ENCODE results near the gene NREP.

DNA sequence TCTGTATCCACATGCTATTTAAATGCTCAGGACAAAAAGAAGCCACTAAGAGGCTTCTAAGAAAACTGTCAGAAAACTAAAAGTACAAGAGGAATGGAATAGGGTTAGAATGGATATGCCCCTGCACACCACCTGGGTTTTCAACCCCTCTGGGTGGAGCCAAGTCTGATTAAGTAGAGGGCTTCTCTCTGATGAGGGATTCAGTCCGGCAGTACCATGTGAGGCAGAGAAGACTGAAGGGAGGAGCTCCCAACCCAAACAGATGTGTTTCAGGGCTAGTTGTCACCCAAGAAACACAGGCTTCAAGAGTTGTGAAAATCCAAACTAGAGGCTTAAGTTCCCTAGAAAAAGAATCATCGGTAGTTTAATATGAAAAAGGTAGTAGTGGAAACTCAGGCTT lies 12.5 kb downstream of the NREP start:
- TF ChIP-seq, protein P1, sequence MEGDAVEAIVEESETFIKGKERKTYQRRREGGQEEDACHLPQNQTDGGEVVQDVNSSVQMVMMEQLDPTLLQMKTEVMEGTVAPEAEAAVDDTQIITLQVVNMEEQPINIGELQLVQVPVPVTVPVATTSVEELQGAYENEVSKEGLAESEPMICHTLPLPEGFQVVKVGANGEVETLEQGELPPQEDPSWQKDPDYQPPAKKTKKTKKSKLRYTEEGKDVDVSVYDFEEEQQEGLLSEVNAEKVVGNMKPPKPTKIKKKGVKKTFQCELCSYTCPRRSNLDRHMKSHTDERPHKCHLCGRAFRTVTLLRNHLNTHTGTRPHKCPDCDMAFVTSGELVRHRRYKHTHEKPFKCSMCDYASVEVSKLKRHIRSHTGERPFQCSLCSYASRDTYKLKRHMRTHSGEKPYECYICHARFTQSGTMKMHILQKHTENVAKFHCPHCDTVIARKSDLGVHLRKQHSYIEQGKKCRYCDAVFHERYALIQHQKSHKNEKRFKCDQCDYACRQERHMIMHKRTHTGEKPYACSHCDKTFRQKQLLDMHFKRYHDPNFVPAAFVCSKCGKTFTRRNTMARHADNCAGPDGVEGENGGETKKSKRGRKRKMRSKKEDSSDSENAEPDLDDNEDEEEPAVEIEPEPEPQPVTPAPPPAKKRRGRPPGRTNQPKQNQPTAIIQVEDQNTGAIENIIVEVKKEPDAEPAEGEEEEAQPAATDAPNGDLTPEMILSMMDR (IDR thresholded peaks at IDR 0.05), result no peak
- no peak for TF ChIP-seq POLR2A (IDR thresholded peaks at IDR 0.05)
